ENCODE data around the gene ANKRD13D. TPM values are rescaled to one million over a fixed set of nuclear protein-coding genes. Genes with fewer than 3 reads are reported as not detected.

Gene ANKRD13D
- total and polyA plus RNA-seq, 2 of the 8 experiments (the other 6 are each of a cell fraction or from before 2014, with no cell fraction given): 24.9 to 26.5 TPM

DNA sequence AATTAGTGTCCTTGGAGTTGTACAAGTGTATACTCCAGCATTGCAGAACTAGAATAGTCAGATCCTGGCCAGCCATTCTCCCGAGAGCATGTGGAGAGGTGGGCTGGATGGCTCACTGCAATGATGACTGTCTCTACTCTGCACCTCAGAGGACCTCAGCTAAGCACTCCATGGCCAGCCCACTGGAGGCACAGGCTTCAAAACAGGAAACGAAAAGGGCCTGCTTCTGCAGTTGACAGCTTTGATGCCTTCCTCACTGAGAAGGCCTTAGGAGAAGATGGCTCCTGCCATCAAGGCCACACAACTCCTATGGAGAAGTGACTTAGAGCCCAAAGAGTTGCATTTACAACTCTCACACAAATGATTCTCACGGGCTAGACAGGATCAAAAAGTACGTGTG lies 55.2 kb downstream of the ANKRD13D start:
- CTCF ChIA-PET (ENCODE audit: partially characterized antibody): interaction anchor here (0.7 to 4.7 kb wide), 9 partner anchors 9 to 46 kb away, joined by 3 to 55 read pairs (median 35); partner anchors contain the start of gene POLD4
- FAIRE-seq: no peak
- H4K5ac ChIP-seq (ENCODE audit: insufficient read length, low read depth, low read length): no peak overlapping the region

More for the DNA sequence above, 55.2 kb downstream of the ANKRD13D start:
- no peak overlapping the region; the same call in 1 of the 2 replicates for H2AK5ac ChIP-seq (ENCODE audit: low read depth, low read length)
- H2AFZ ChIP-seq (ENCODE audit: low read length): no peak overlapping the region
- H3K9me3 ChIP-seq (ENCODE audit: insufficient read depth in 2 of 2, low read depth in 1 of 2, low read length in 1 of 2): no peaks in the 10 kb centered on the region
- no peak overlapping the region for H2BK12ac ChIP-seq (ENCODE audit: low read depth, low read length)
- H3K23ac ChIP-seq (ENCODE audit: insufficient read length): no peak overlapping the region
- no peak for DNase-seq (ENCODE audit: low read depth in 1 of 2, low spot score in 2 of 2)
- H2BK20ac ChIP-seq (ENCODE audit: low read length): no peak overlapping the region
- H3K18ac ChIP-seq (ENCODE audit: extremely low read depth, low read length): no peak overlapping the region
- H2BK15ac ChIP-seq (ENCODE audit: low read length): no peak overlapping the region
- 88% methylated on average over 4 of the region's 4 CpGs; no CpG with 5 or more reads in 1 of the 2 experiments for WGBS, 2 experiments (ENCODE audit: extremely low coverage in 1 of 2, insufficient coverage in 1 of 2, insufficient read length in 1 of 2, insufficient replicate concordance in 2 of 2, low coverage in 1 of 2, low lambda C conversion rate in 2 of 2, missing lambda C conversion rate in 1 of 2)
- no peak overlapping the region for H3K4ac ChIP-seq (replicated peaks; ENCODE audit: insufficient read length, low read depth, low read length)
- no peaks in the 10 kb centered on the region for H3K36me3 ChIP-seq (ENCODE audit: control insufficient read depth in 2 of 4, insufficient read depth in 4 of 4, low read length in 3 of 4)
- H3K27ac ChIP-seq (ENCODE audit: low read depth, low read length): no peak overlapping the region
- no peaks in the 10 kb centered on the region; the same call in 1 of the 2 replicates for H3K79me1 ChIP-seq (ENCODE audit: low read depth, low read length)
- no peak overlapping the region for H3K56ac ChIP-seq (replicated peaks; ENCODE audit: insufficient read length, low read depth, low read length)
- no peaks in the 10 kb centered on the region for H3K23me2 ChIP-seq (ENCODE audit: low read depth, low read length)
- POLR2A ChIA-PET (ENCODE audit: partially characterized antibody): interaction anchor here (0.7 kb wide), 1 partner anchor 905 kb away, joined by 3 read pairs; the partner anchor contains the start of gene MRPL11
- H3K9ac ChIP-seq (replicated peaks in 1 of 4; ENCODE audit: extremely low read depth in 1 of 4, low read depth in 3 of 4, low read length in 3 of 4): no peak overlapping the region
- no peaks in the 10 kb centered on the region for H3K79me2 ChIP-seq (ENCODE audit: control insufficient read depth in 1 of 2, insufficient read depth in 2 of 2, low read length in 2 of 2)
- H2BK120ac ChIP-seq (replicated peaks; ENCODE audit: low read depth, low read length): no peak overlapping the region
- H4K20me1 ChIP-seq (replicated peaks in 1 of 2; ENCODE audit: control insufficient read depth in 1 of 2, insufficient read depth in 2 of 2, low read length in 2 of 2): no peaks in the 10 kb centered on the region
- no peaks in the 10 kb centered on the region for H3K4me1 ChIP-seq (replicated peaks in 1 of 4; ENCODE audit: control insufficient read depth in 3 of 4, insufficient read depth in 4 of 4, low read length in 3 of 4)
- no peak overlapping the region for H3K14ac ChIP-seq (ENCODE audit: insufficient read length)
- no peak overlapping the region for H3K4me2 ChIP-seq (ENCODE audit: insufficient read depth in 1 of 2, low read depth in 2 of 2, low read length in 2 of 2)
- TF ChIP-seq ASH2L (IDR thresholded peaks at IDR 0.05; ENCODE audit: low read length) (no peak), FOSL1 (IDR thresholded peaks at IDR 0.05; ENCODE audit: insufficient read depth, low read depth, low read length) (no peak), NANOG (IDR thresholded peaks at IDR 0.05; ENCODE audit: insufficient read depth, low read depth, low read length, poor library complexity, severe bottlenecking) (no peak), SP1 (IDR thresholded peaks at IDR 0.05; ENCODE audit: low read depth, low read length) (no peak), CREB1 (IDR thresholded peaks at IDR 0.05) (no peak), SRF (IDR thresholded peaks at IDR 0.05; ENCODE audit: low read depth, low read length) (no peak)
- no peaks in the 10 kb centered on the region for H3K27me3 ChIP-seq (replicated peaks in 1 of 4; ENCODE audit: control insufficient read depth in 3 of 4, extremely low read depth in 1 of 4, insufficient read depth in 3 of 4, low read length in 3 of 4)
- H4K8ac ChIP-seq (ENCODE audit: extremely low read depth, insufficient read depth, low read length): no peak overlapping the region; the same call in 1 of the 2 replicates
- no peak overlapping the region for H4K91ac ChIP-seq (replicated peaks; ENCODE audit: insufficient read length, low read length)
- no peak overlapping the region for H3K4me3 ChIP-seq (ENCODE audit: extremely low read depth in 1 of 4, insufficient read depth in 2 of 4, low read depth in 3 of 4, low read length in 4 of 4)
- H2BK5ac ChIP-seq (ENCODE audit: low read depth, low read length): no peak overlapping the region
